ENCODE results near the gene CST9.

DNA sequence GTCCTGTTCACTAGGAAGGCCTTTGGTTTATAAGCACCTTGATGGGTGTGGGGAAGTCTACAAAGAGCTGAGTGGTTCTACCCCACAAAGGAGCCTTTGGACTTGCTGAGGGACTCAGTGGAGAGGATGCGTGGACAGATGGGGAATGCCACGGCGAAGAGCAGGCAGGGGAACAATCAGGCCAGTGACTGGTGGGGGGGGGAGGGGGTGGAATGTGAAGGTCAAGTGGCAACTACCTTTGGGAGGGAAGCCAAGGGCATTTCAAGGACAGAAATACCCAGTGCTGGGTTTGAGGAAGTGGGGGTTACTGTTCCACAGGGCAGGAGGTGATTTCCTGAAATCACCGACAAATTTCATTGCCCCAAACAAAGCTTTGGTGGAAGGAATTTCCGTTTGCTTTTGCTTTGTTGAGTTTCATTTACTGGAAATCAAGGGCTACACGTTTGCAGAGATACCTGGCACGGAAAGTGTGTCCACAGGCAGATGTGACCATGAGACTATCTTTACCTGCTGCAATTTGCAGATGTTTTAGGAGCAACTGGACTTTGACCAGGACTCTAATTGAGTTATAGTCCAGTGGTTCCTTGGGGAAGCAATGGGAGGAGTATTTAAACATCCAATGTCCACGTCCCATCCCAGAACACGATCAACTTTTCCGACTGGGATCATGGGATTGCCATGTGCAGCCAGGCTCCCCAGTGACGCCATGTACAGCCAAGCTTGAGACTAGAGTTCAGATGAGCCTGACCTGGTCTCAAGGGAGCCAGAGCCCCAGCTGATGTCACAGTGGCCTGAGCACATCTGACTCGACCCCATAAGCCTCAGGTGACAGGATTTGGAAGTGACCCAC, 24.1 kb upstream of the CST9 start:
- TF ChIP-seq, protein P1, sequence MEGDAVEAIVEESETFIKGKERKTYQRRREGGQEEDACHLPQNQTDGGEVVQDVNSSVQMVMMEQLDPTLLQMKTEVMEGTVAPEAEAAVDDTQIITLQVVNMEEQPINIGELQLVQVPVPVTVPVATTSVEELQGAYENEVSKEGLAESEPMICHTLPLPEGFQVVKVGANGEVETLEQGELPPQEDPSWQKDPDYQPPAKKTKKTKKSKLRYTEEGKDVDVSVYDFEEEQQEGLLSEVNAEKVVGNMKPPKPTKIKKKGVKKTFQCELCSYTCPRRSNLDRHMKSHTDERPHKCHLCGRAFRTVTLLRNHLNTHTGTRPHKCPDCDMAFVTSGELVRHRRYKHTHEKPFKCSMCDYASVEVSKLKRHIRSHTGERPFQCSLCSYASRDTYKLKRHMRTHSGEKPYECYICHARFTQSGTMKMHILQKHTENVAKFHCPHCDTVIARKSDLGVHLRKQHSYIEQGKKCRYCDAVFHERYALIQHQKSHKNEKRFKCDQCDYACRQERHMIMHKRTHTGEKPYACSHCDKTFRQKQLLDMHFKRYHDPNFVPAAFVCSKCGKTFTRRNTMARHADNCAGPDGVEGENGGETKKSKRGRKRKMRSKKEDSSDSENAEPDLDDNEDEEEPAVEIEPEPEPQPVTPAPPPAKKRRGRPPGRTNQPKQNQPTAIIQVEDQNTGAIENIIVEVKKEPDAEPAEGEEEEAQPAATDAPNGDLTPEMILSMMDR (IDR thresholded peaks at IDR 0.05): no peak
- TF ChIP-seq, protein P2, sequence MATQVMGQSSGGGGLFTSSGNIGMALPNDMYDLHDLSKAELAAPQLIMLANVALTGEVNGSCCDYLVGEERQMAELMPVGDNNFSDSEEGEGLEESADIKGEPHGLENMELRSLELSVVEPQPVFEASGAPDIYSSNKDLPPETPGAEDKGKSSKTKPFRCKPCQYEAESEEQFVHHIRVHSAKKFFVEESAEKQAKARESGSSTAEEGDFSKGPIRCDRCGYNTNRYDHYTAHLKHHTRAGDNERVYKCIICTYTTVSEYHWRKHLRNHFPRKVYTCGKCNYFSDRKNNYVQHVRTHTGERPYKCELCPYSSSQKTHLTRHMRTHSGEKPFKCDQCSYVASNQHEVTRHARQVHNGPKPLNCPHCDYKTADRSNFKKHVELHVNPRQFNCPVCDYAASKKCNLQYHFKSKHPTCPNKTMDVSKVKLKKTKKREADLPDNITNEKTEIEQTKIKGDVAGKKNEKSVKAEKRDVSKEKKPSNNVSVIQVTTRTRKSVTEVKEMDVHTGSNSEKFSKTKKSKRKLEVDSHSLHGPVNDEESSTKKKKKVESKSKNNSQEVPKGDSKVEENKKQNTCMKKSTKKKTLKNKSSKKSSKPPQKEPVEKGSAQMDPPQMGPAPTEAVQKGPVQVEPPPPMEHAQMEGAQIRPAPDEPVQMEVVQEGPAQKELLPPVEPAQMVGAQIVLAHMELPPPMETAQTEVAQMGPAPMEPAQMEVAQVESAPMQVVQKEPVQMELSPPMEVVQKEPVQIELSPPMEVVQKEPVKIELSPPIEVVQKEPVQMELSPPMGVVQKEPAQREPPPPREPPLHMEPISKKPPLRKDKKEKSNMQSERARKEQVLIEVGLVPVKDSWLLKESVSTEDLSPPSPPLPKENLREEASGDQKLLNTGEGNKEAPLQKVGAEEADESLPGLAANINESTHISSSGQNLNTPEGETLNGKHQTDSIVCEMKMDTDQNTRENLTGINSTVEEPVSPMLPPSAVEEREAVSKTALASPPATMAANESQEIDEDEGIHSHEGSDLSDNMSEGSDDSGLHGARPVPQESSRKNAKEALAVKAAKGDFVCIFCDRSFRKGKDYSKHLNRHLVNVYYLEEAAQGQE (IDR thresholded peaks at IDR 0.05; ENCODE audit: insufficient read depth in 1 of 2, low read depth in 2 of 2, low read length in 1 of 2): no peak
- TF ChIP-seq POLR2AphosphoS5 (IDR thresholded peaks at IDR 0.05; ENCODE audit: low read depth, low read length): no peak
- no peak for TF ChIP-seq SIN3A (IDR thresholded peaks at IDR 0.05; ENCODE audit: borderline replicate concordance, insufficient read depth, low read depth, low read length)

All from Panc1 (cell line).